Kidney (tissue), 14 donors: ENCODE data around the gene DDX50. TPM values are rescaled to one million over a fixed set of nuclear protein-coding genes. Genes with fewer than 3 reads are reported as not detected.
"Not testable (repeated sequence)": the region's sequence is repeated elsewhere in the genome, so short reads cannot be mapped to it uniquely, and the experiment has no call there.

ENCODE experiments used
- DNase-seq, 5 donors: peaks; one replicate each; pipeline ENCODE4 v3.0.0-alpha.2; 2013 to 2020
- FAIRE-seq: peaks from 2 replicates; lab custom pipeline; 2012; peaks lifted over from hg19 to GRCh38; lab: Jason Lieb, UNC
- H3K27ac ChIP-seq, 2 donors: one replicate each; pipeline ENCODE4 v1.7.0; 2013; ENCODE audit warnings: low read depth in 2 of 2, low read length in 2 of 2, inconsistent platforms in 1 of 2
- H3K27me3 ChIP-seq: one replicate; pipeline ENCODE4 v1.7.1; 2013; ENCODE audit warnings: low read length, inconsistent platforms; ENCODE audit not compliant: control insufficient read depth, insufficient read depth
- H3K36me3 ChIP-seq, 3 donors: one replicate each; pipeline versions ENCODE4 v1.7.0 to v1.7.1; 2013; ENCODE audit warnings: low read length in 3 of 3, control low read depth in 1 of 3, inconsistent platforms in 1 of 3; ENCODE audit not compliant: insufficient read depth in 3 of 3, control insufficient read depth in 2 of 3
- H3K4me1 ChIP-seq, 3 donors: one replicate each; pipeline versions ENCODE4 v1.7.0 to v1.7.1; 2013; ENCODE audit warnings: low read length in 3 of 3, inconsistent platforms in 1 of 3, low read depth in 1 of 3; ENCODE audit not compliant: control insufficient read depth in 2 of 3, insufficient read depth in 2 of 3
- H3K4me3 ChIP-seq, 3 donors: one replicate each; pipeline versions ENCODE4 v1.7.0 to v1.8.1; 2013; ENCODE audit warnings: low read length in 3 of 3, control low read depth in 1 of 3, inconsistent platforms in 1 of 3
- H3K9ac ChIP-seq, 3 donors: one replicate each; pipeline versions ENCODE4 v1.7.0 to v1.7.1; 2013; ENCODE audit warnings: low read length in 3 of 3, control low read depth in 1 of 3, inconsistent platforms in 1 of 3
- H3K9me3 ChIP-seq, 3 donors: one replicate each; pipeline versions ENCODE4 v1.7.0 to v1.7.1; 2013; ENCODE audit warnings: low read length in 3 of 3, control low read depth in 1 of 3, inconsistent platforms in 1 of 3; ENCODE audit not compliant: control insufficient read depth in 2 of 3, insufficient read depth in 1 of 3
- intact Hi-C: fragments of 100-400 bp; cut with DNase I; formaldehyde crosslinking; loops from one replicate; pipeline ENCODE4 v1.11.1; 2022
- polyA plus RNA-seq: library from polyadenylated mRNA; stranded (reverse); fragments of 350-450 nt; fragmentation: Illumina TruSeq; extraction: RNeasy Lipid Tissue Mini Kit (QIAGEN cat#74804); gene quantifications from one replicate; pipeline ENCODE4 v1.2.3, GENCODE V29; 2014; ENCODE audit warnings: low read depth, low replicate concordance; ENCODE audit not compliant: insufficient read depth
- total RNA-seq: library from RNA; stranded (reverse); fragmentation: NEBNext Ultra II Directional; extraction: Animal tissue kit (Norgen Biotek cat#: 25700); gene quantifications from one replicate; pipeline ENCODE4 v1.2.1, GENCODE V29; 2021
- TF ChIP-seq, protein P1 (sequence below): IDR thresholded peaks from 3 replicates; pipeline ENCODE4 v1.5.1; 2012; ENCODE audit warnings: mild to moderate bottlenecking, moderate library complexity, borderline replicate concordance; ENCODE audit not compliant: insufficient read depth; ENCODE audit errors: extremely low read depth
- donor health status: control.
- donor health status: control.
- donor health status: control.
- donor health status: control.
- donor health status: control.
- donor health status: DM: yes; HTN: yes; CAD: no.
- donor health status: Normal renal cell carcinoma (clear cell type).

DDX50 gene
- total and polyA plus RNA-seq, 2 donors from 2014 or later, result 24.0 to 33.1 TPM

DNA sequence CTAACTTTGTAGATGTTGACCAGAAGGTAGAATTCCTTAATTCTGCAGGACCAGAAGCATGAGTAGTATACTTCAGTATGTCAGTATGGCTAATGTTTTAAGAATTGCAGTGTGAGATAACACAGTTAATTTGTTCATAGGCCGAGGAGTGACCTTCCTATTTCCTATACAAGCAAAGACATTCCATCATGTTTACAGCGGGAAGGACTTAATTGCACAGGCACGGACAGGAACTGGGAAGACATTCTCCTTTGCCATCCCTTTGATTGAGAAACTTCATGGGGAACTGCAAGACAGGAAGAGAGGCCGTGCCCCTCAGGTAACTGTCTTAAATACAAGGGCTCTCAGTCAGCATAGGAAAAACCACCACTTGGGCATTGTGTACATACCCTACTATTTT is 62.0 kb downstream of the DDX50 start:
- H3K4me3 ChIP-seq, result no peak overlapping the region
- no peak for DNase-seq
- FAIRE-seq, result no peak
- H3K4me1 ChIP-seq, result no peaks in the 10 kb centered on the region
- intact Hi-C loops, result no loop called here
- TF ChIP-seq, protein P1, sequence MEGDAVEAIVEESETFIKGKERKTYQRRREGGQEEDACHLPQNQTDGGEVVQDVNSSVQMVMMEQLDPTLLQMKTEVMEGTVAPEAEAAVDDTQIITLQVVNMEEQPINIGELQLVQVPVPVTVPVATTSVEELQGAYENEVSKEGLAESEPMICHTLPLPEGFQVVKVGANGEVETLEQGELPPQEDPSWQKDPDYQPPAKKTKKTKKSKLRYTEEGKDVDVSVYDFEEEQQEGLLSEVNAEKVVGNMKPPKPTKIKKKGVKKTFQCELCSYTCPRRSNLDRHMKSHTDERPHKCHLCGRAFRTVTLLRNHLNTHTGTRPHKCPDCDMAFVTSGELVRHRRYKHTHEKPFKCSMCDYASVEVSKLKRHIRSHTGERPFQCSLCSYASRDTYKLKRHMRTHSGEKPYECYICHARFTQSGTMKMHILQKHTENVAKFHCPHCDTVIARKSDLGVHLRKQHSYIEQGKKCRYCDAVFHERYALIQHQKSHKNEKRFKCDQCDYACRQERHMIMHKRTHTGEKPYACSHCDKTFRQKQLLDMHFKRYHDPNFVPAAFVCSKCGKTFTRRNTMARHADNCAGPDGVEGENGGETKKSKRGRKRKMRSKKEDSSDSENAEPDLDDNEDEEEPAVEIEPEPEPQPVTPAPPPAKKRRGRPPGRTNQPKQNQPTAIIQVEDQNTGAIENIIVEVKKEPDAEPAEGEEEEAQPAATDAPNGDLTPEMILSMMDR, result no peak
- peaks cover 9 to 45% (median 26%) of the 10 kb centered on the region in 3 donors for H3K36me3 ChIP-seq
- H3K27me3 ChIP-seq, result no peaks in the 10 kb centered on the region
- no peaks in the 10 kb centered on the region for H3K9me3 ChIP-seq
- H3K27ac ChIP-seq, result no peak overlapping the region
- no peak overlapping the region for H3K9ac ChIP-seq

DNA sequence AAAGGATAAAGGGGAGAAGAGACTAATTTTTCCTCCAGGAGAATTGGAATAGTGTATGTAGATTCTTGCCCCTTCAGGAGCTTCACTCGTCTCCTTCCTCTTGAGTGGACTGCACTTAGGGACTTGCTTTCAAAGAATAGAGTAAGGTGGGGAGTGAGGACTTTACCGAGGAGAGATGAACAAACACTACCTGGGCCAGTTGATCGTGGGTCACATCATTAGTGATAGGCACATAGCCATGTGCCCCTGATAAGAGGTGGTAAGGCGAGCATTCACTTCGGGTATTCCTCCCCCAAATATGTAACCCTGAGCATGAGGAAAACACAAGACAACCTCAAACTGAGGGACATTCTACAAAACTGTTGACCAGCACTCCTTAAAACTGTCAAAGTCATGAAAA is 72.9 kb downstream of the DDX50 start:
- TF ChIP-seq, protein P1, result no peak
- FAIRE-seq, result no peak
- H3K9ac ChIP-seq, result no peak overlapping the region
- H3K27me3 ChIP-seq, result no peaks in the 10 kb centered on the region
- H3K9me3 ChIP-seq, result no peaks in the 10 kb centered on the region
- H3K36me3 ChIP-seq, result peaks cover 18 to 49% (median 33%) of the 10 kb centered on the region in 3 donors
- intact Hi-C loops, result no loop called here
- no peaks in the 10 kb centered on the region for H3K4me1 ChIP-seq
- H3K4me3 ChIP-seq, result no peak overlapping the region
- no peak for DNase-seq
- no peak overlapping the region for H3K27ac ChIP-seq

DNA sequence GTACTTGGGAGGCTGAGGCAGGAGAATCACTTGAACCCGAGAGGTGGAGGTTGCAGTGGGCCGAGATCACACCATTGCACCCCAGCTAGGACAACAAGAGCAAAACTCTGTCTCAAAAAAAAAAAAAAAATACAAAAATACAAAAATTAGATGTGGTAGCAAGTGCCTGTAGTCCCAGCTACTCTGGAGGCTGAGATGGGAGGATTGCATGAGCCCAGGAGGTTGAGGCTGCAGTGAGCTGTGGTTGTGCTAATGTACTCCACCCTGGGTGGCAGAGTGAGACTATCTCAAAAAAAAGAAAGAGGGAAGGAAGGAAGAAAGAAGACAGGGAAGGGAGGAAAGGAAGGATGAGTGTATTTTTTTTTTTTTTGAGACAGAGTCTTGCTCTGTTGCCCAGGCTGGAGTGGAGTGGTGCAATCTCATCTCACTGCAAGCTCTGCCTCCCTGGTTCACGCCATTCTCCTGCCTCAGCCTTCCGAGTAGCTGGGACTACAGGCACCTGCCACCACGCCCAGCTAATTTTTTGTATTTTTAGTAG is 74.9 kb downstream of the DDX50 start:
- DNase-seq, H3K9ac ChIP-seq, H3K4me3 ChIP-seq, FAIRE-seq, intact Hi-C loops, H3K27ac ChIP-seq, H3K27me3 ChIP-seq, H3K4me1 ChIP-seq, H3K9me3 ChIP-seq: not testable (repeated sequence)
- peaks cover 17 to 51% (median 36%) of the 10 kb centered on the region in 3 donors for H3K36me3 ChIP-seq

DNA sequence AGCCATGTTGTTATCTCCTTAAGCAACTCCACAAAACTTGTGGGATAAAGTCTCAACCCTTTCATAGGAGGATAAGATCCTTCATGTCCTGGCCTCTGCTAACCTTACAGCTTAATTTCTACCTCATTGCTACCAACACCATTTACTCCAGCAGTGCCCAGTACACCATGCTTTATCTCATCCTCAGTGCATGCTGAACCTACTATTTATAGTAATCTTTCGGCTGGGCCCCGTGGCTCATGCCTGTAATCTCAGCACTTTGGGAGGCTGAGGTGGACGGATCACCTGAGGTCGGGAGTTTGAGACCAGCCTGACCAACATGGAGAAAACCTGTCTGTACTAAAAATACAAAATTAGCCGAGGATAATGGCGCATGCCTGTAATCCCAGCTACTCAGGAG is 78.6 kb downstream of the DDX50 start:
- H3K4me1 ChIP-seq, H3K27me3 ChIP-seq, DNase-seq, FAIRE-seq, H3K4me3 ChIP-seq, H3K9me3 ChIP-seq, H3K9ac ChIP-seq, H3K27ac ChIP-seq, intact Hi-C loops: not testable (repeated sequence)
- peaks cover 0 to 44% (median 21%) of the 10 kb centered on the region in 3 donors for H3K36me3 ChIP-seq
